ENCODE data around the gene MKS1. TPM values are rescaled to one million over a fixed set of nuclear protein-coding genes. Genes with fewer than 3 reads are reported as not detected.

The MKS1 gene
- total RNA-seq, 1 experiment from 2014 or later, result 12.1 TPM

- DNase-seq (ENCODE audit: low read depth, low spot score) (no peak), ATAC-seq (no peak)
- CTCF ChIA-PET, result interaction anchor here (0.5 kb wide), 1 partner anchor 39 kb away, joined by 10 read pairs; no protein-coding TSS in a partner anchor
- no peak overlapping the region for H3K27ac ChIP-seq (ENCODE audit: low read length)
- TF ChIP-seq, protein P1, sequence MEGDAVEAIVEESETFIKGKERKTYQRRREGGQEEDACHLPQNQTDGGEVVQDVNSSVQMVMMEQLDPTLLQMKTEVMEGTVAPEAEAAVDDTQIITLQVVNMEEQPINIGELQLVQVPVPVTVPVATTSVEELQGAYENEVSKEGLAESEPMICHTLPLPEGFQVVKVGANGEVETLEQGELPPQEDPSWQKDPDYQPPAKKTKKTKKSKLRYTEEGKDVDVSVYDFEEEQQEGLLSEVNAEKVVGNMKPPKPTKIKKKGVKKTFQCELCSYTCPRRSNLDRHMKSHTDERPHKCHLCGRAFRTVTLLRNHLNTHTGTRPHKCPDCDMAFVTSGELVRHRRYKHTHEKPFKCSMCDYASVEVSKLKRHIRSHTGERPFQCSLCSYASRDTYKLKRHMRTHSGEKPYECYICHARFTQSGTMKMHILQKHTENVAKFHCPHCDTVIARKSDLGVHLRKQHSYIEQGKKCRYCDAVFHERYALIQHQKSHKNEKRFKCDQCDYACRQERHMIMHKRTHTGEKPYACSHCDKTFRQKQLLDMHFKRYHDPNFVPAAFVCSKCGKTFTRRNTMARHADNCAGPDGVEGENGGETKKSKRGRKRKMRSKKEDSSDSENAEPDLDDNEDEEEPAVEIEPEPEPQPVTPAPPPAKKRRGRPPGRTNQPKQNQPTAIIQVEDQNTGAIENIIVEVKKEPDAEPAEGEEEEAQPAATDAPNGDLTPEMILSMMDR (IDR thresholded peaks at IDR 0.05), result no peak
- H3K9me3 ChIP-seq (ENCODE audit: control insufficient read depth, insufficient read depth, low read depth, low read length), result no peaks in the 10 kb centered on the region
- no peak overlapping the region for H3K4me3 ChIP-seq (ENCODE audit: low read depth in 2 of 2, low read length in 2 of 2)
- BruUV-seq (replicated peaks), result no TSS peak
- H3K4me1 ChIP-seq (ENCODE audit: control insufficient read depth, insufficient read depth, low read length), result no peaks in the 10 kb centered on the region
- intact Hi-C loops (cut with micrococcal nuclease; ENCODE audit: unreplicated experiment), result no loop called here
- POLR2A ChIA-PET, result no interaction called here
- H3K36me3 ChIP-seq (ENCODE audit: control insufficient read depth, insufficient read depth, low read length), result no peaks in the 10 kb centered on the region
- no peaks in the 10 kb centered on the region for H3K27me3 ChIP-seq (ENCODE audit: control insufficient read depth, insufficient read depth, low read length)
- in situ Hi-C loops (cut with HindIII; ENCODE audit: low pct_unique_long_range_greater_than_20kb, low sequenced_read_pairs), result no loop called here
Measured at GRCh38 chr17:58247511-58248363, 28.7 kb upstream of the MKS1 start.

- CTCF ChIA-PET, result no interaction called here
- H3K4me1 ChIP-seq (ENCODE audit: control insufficient read depth, insufficient read depth, low read length), result no peaks in the 10 kb centered on the region
- BruUV-seq (replicated peaks), result no TSS peak
- in situ Hi-C loops (cut with HindIII; ENCODE audit: low pct_unique_long_range_greater_than_20kb, low sequenced_read_pairs) (no loop called here), intact Hi-C loops (cut with micrococcal nuclease; ENCODE audit: unreplicated experiment) (no loop called here)
- H3K36me3 ChIP-seq (ENCODE audit: control insufficient read depth, insufficient read depth, low read length), result no peaks in the 10 kb centered on the region
- POLR2A ChIA-PET, result no interaction called here
- no peak overlapping the region for H3K27ac ChIP-seq (ENCODE audit: low read length)
- no peaks in the 10 kb centered on the region for H3K27me3 ChIP-seq (ENCODE audit: control insufficient read depth, insufficient read depth, low read length)
- ATAC-seq (no peak), DNase-seq (ENCODE audit: low read depth, low spot score) (no peak)
- TF ChIP-seq REST (IDR thresholded peaks at IDR 0.05; ENCODE audit: insufficient read depth in 1 of 2, low read depth in 2 of 2, low read length in 1 of 2) (no peak), POLR2AphosphoS5 (IDR thresholded peaks at IDR 0.05; ENCODE audit: low read depth, low read length) (no peak), TCF7L2 (IDR thresholded peaks at IDR 0.05; ENCODE audit: low read depth, low read length) (no peak), SIN3A (IDR thresholded peaks at IDR 0.05; ENCODE audit: borderline replicate concordance, insufficient read depth, low read depth, low read length) (no peak)
- TF ChIP-seq, protein P1 (IDR thresholded peaks at IDR 0.05), result no peak
- no peaks in the 10 kb centered on the region for H3K9me3 ChIP-seq (ENCODE audit: control insufficient read depth, insufficient read depth, low read depth, low read length)
- no peak overlapping the region for H3K4me3 ChIP-seq (ENCODE audit: low read depth in 2 of 2, low read length in 2 of 2)
Measured at GRCh38 chr17:58246781-58247180, 27.7 kb upstream of the MKS1 start.
